ENCODE data around the gene EMC6. TPM values are rescaled to one million over a fixed set of nuclear protein-coding genes. Genes with fewer than 3 reads are reported as not detected.

Gene EMC6
- total RNA-seq, 1 donor, result 13.8 TPM

DNA sequence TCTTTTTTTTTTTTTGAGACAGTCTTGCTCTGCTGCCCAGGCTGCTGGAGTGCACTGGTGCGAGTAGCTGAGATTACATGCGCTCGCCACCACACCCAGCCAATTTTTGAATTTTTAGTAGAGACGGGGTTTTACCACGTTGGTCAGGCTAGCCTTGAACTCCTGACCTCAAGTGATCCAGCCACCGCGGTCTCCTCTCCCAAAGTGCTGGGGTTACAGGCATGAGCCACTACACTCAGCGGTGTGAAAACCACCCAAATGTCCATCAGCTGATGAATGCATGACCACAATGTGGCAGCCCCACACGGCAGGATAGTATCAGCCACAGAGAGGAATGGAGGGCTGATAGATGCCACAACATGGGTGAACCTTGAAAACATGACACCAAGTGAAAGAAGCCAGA is 25.2 kb downstream of the EMC6 start:
- no peak for DNase-seq (ENCODE audit: insufficient read length, low spot score, missing footprints)
- Histone ChIP-seq H3K27me3 (ENCODE audit: insufficient read depth, low read length) (peaks cover 3% of the 10 kb centered on the region), H3K79me2 (ENCODE audit: insufficient read depth, low read length) (no peaks in the 10 kb centered on the region), H3K36me3 (ENCODE audit: insufficient read depth, low read length) (no peaks in the 10 kb centered on the region), H4K20me1 (ENCODE audit: insufficient read depth, low read length) (no peaks in the 10 kb centered on the region), H2AFZ (ENCODE audit: low read length) (no peak overlapping the region), H3K27ac (ENCODE audit: low read depth, low read length) (no peak overlapping the region), H3K4me1 (ENCODE audit: insufficient read depth, low read length) (peaks cover 12% of the 10 kb centered on the region), H3K9me3 (ENCODE audit: low read depth, low read length) (peaks cover 4% of the 10 kb centered on the region), H3K4me2 (ENCODE audit: insufficient read depth, low read length) (no peak overlapping the region), H3K4me3 (ENCODE audit: insufficient read depth, low read length) (no peak overlapping the region)
- TF ChIP-seq, protein P1, sequence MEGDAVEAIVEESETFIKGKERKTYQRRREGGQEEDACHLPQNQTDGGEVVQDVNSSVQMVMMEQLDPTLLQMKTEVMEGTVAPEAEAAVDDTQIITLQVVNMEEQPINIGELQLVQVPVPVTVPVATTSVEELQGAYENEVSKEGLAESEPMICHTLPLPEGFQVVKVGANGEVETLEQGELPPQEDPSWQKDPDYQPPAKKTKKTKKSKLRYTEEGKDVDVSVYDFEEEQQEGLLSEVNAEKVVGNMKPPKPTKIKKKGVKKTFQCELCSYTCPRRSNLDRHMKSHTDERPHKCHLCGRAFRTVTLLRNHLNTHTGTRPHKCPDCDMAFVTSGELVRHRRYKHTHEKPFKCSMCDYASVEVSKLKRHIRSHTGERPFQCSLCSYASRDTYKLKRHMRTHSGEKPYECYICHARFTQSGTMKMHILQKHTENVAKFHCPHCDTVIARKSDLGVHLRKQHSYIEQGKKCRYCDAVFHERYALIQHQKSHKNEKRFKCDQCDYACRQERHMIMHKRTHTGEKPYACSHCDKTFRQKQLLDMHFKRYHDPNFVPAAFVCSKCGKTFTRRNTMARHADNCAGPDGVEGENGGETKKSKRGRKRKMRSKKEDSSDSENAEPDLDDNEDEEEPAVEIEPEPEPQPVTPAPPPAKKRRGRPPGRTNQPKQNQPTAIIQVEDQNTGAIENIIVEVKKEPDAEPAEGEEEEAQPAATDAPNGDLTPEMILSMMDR (IDR thresholded peaks at IDR 0.05; ENCODE audit: extremely low read depth, low read depth, low read length), result no peak

DNA sequence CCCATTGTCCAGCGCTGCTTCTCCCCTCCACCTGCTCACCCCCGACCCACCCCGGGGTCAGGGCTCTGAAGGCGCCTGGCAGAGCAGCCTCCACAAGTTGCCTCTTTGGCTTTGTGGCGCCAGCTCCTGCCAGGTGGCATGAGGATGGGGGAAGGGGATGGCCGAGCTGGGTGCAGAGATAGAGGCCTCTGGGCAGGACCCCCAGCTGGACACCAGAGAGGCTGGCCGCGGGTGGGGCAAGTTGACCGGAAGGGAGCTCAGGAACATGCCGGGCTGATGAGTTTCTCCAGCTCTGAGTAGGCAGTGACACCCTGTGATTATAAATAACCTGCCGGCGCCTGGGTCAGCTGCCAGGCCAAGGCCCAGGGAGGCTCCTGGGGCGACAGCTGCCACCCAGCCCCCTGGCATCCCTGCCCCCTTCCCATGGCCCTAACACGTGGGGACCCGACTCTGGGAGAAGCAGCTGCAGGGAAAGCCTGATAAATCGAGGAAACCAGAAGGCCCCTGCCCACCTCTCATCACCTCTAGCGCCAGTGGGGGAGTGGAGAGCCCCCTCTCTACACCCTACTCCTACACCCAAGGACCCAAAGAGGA is 26.6 kb downstream of the EMC6 start:
- H4K20me1 ChIP-seq (ENCODE audit: insufficient read depth, low read length), result no peaks in the 10 kb centered on the region
- peak overlapping the region; percentile 80 for H2AFZ ChIP-seq (ENCODE audit: low read length)
- no peaks in the 10 kb centered on the region for H3K79me2 ChIP-seq (ENCODE audit: insufficient read depth, low read length)
- H3K27me3 ChIP-seq (ENCODE audit: insufficient read depth, low read length), result peaks cover 3% of the 10 kb centered on the region
- peak; percentile 89 for DNase-seq (ENCODE audit: insufficient read length, low spot score, missing footprints)
- TF ChIP-seq, protein P1 (IDR thresholded peaks at IDR 0.05; ENCODE audit: extremely low read depth, low read depth, low read length), result no peak
- H3K4me1 ChIP-seq (ENCODE audit: insufficient read depth, low read length), result peaks cover 12% of the 10 kb centered on the region
- peak overlapping the region; percentile 75 for H3K4me3 ChIP-seq (ENCODE audit: insufficient read depth, low read length)
- no peak overlapping the region for H3K27ac ChIP-seq (ENCODE audit: low read depth, low read length)
- peaks cover 4% of the 10 kb centered on the region for H3K9me3 ChIP-seq (ENCODE audit: low read depth, low read length)
- no peaks in the 10 kb centered on the region for H3K36me3 ChIP-seq (ENCODE audit: insufficient read depth, low read length)
- peak overlapping the region; percentile 90 for H3K4me2 ChIP-seq (ENCODE audit: insufficient read depth, low read length)

DNA sequence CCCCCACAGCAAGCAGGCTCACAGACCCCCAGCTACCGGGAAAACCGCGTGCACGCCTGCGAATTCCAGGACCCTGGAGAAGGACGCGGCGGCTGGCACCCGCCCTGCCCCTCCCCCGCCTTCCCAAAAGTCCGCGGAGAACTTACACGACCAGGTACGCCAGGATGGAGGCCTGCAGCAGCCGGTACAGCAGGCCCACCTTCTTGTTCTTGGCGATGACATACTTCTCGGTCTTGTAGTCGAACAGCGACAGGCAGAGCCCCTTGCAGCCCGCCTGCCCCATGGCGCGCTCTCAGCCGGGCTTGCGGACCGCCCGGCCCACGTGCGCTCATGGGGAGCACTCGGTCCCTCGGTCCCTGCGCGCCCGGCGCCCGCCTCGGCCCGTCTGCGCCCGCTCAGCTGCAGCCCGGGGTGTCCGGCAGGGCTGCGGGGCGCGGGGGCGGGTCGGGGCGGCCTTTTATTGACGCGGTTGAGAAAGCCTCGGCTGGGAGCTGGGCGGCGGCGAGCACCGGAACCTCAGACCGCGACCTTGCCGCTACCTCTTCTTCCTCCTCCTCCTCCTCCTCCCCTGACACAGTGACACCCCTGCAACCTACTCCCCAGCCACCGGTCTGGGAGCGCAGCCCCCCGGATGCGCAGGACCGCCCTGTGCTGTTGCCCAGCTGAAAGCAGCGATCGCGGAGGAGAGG is 27.3 kb downstream of the EMC6 start, which contains the start of gene P2RX5:
Gene P2RX5 (minus strand): TSS at position 433 of the 689 bp plus-strand sequence. CDS start 150 bp downstream, at position 283.
- Histone ChIP-seq H3K27ac (ENCODE audit: low read depth, low read length) (no peak within 1 kb of the TSS), H2AFZ (ENCODE audit: low read length) (peak within 1 kb of the TSS; percentile 80), H3K9me3 (ENCODE audit: low read depth, low read length) (peaks cover 4% of the 10 kb centered on the region), H4K20me1 (ENCODE audit: insufficient read depth, low read length) (no peaks in the 10 kb centered on the region), H3K4me1 (ENCODE audit: insufficient read depth, low read length) (peaks cover 12% of the 10 kb centered on the region), H3K27me3 (ENCODE audit: insufficient read depth, low read length) (peaks cover 3% of the 10 kb centered on the region), H3K4me2 (ENCODE audit: insufficient read depth, low read length) (peak within 1 kb of the TSS; percentile 90), H3K79me2 (ENCODE audit: insufficient read depth, low read length) (no peaks in the 10 kb centered on the region), H3K4me3 (ENCODE audit: insufficient read depth, low read length) (peak within 1 kb of the TSS; percentile 75), H3K36me3 (ENCODE audit: insufficient read depth, low read length) (no peaks in the 10 kb centered on the region)
- TF ChIP-seq, protein P1 (IDR thresholded peaks at IDR 0.05; ENCODE audit: extremely low read depth, low read depth, low read length), result no peak
- peak; percentile 86 for DNase-seq (ENCODE audit: insufficient read length, low spot score, missing footprints)

DNA sequence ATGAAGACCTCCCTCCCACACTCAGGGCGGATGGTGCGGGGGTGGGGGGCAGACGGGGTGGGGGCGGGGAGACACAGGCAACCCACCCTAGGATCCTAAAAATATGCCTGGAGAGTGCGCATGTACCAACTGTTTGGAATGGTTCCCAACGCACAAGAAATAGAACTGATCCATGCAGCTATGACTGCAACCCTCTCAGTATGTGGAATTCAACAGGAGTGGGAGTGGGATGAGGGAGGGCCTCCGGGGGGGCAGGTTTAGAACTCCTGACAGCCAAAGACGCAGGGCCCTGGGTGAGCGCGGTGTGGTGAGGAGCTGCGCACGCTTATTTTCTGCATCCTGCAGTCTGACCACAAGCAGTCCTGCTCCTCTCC is 28.5 kb downstream of the EMC6 start:
- Histone ChIP-seq H2AFZ (ENCODE audit: low read length) (no peak overlapping the region), H3K4me2 (ENCODE audit: insufficient read depth, low read length) (no peak overlapping the region), H3K27ac (ENCODE audit: low read depth, low read length) (no peak overlapping the region), H4K20me1 (ENCODE audit: insufficient read depth, low read length) (no peaks in the 10 kb centered on the region), H3K4me3 (ENCODE audit: insufficient read depth, low read length) (no peak overlapping the region), H3K36me3 (ENCODE audit: insufficient read depth, low read length) (no peaks in the 10 kb centered on the region), H3K9me3 (ENCODE audit: low read depth, low read length) (peaks cover 4% of the 10 kb centered on the region), H3K4me1 (ENCODE audit: insufficient read depth, low read length) (peaks cover 12% of the 10 kb centered on the region), H3K27me3 (ENCODE audit: insufficient read depth, low read length) (peaks cover 3% of the 10 kb centered on the region), H3K79me2 (ENCODE audit: insufficient read depth, low read length) (no peaks in the 10 kb centered on the region)
- TF ChIP-seq, protein P1 (IDR thresholded peaks at IDR 0.05; ENCODE audit: extremely low read depth, low read depth, low read length), result no peak
- no peak for DNase-seq (ENCODE audit: insufficient read length, low spot score, missing footprints)
